Esophagus squamous epithelium (tissue), 5 donors: ENCODE data around the gene PIK3C2G. TPM values are rescaled to one million over a fixed set of nuclear protein-coding genes. Genes with fewer than 3 reads are reported as not detected.

Source experiments
- DNase-seq: peaks from one replicate; lab custom pipeline; 2025; lab: John Stamatoyannopoulos, UW
- H3K27ac ChIP-seq, 4 donors: fragments of 200-600 bp; sonication (generic); one replicate each; pipeline ENCODE4 v1.5.1; 2016 to 2019; ENCODE audit warnings: mild to moderate bottlenecking in 1 of 4
- H3K27me3 ChIP-seq, 4 donors: fragments of 200-600 bp; sonication (generic); 1 replicate in 3 of 4; 2 replicates in 1 of 4; pipeline versions ENCODE4 v1.5.1 to v1.6.0; 2017 to 2021; ENCODE audit warnings: antibody characterized with exemption in 1 of 4
- H3K36me3 ChIP-seq, 3 donors: fragments of 200-600 bp; sonication (generic); one replicate each; pipeline ENCODE4 v1.5.1; 2016 to 2019
- H3K4me1 ChIP-seq, 3 donors: fragments of 200-600 bp; sonication (generic); one replicate each; pipeline ENCODE4 v1.5.1; 2017 to 2019
- H3K4me3 ChIP-seq, 4 donors: fragments of 200-600 bp; sonication (generic); 1 replicate in 3 of 4; 2 replicates in 1 of 4; pipeline ENCODE4 v1.5.1; 2016 to 2019; ENCODE audit warnings: mild to moderate bottlenecking in 2 of 4, moderate library complexity in 1 of 4
- H3K9me3 ChIP-seq, 3 donors: fragments of 200-600 bp; sonication (generic); one replicate each; pipeline ENCODE4 v1.5.1; 2016 to 2019
- POLR2A ChIP-seq, 4 donors: fragments of 450-650 bp; IDR thresholded peaks; one replicate each; pipeline ENCODE4 v1.6.1; 2017; ENCODE audit warnings: antibody characterized with exemption in 4 of 4, mild to moderate bottlenecking in 4 of 4, moderate library complexity in 3 of 4
- WGBS, 2 donors: methylation state at CpG; one replicate each; pipeline ENCODE4 v1.1.5; 2018; 5-methylcytosine and 5-hydroxymethylcytosine counted together
- intact Hi-C: fragments of 100-400 bp; cut with DNase I; formaldehyde crosslinking; loops from one replicate; pipeline ENCODE4 v1.15.0; 2022
- total RNA-seq, 4 donors: library from RNA; depleted of rRNA; stranded (reverse); fragments of >200 nt; gene quantifications; one replicate each; pipeline ENCODE4 v1.1.0, GENCODE V29; 2016
- TF ChIP-seq, protein P1 (sequence below), 6 experiments: fragments of 450-650 bp in 4 of 6; fragments of 200-600 bp in 2 of 6; sonication (generic) in 2 of 6; IDR thresholded peaks; one replicate each; pipeline ENCODE4 v1.5.1; 2016 to 2019; ENCODE audit warnings: antibody characterized with exemption in 6 of 6, mild to moderate bottlenecking in 4 of 6, moderate library complexity in 4 of 6
- donor health status: DM: yes; HTN: yes; CAD: no.

Gene PIK3C2G
- total RNA-seq, 4 donors from 2014 or later: 3.5 to 12.6 (median 7.2) TPM

- TF ChIP-seq, protein P1, sequence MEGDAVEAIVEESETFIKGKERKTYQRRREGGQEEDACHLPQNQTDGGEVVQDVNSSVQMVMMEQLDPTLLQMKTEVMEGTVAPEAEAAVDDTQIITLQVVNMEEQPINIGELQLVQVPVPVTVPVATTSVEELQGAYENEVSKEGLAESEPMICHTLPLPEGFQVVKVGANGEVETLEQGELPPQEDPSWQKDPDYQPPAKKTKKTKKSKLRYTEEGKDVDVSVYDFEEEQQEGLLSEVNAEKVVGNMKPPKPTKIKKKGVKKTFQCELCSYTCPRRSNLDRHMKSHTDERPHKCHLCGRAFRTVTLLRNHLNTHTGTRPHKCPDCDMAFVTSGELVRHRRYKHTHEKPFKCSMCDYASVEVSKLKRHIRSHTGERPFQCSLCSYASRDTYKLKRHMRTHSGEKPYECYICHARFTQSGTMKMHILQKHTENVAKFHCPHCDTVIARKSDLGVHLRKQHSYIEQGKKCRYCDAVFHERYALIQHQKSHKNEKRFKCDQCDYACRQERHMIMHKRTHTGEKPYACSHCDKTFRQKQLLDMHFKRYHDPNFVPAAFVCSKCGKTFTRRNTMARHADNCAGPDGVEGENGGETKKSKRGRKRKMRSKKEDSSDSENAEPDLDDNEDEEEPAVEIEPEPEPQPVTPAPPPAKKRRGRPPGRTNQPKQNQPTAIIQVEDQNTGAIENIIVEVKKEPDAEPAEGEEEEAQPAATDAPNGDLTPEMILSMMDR (IDR thresholded peaks at IDR 0.05): peak in 4 of 6 experiments; percentile 20 to 56 (median 37)
- no peak for TF ChIP-seq POLR2A (IDR thresholded peaks at IDR 0.05)
- no peak overlapping the region for H3K4me3 ChIP-seq
- DNase-seq: no peak
- no peaks in the 10 kb centered on the region for H3K36me3 ChIP-seq
- H3K27me3 ChIP-seq: no peaks in the 10 kb centered on the region
- intact Hi-C loops: no loop called here
- H3K9me3 ChIP-seq: no peaks in the 10 kb centered on the region
- no peaks in the 10 kb centered on the region for H3K4me1 ChIP-seq
- H3K27ac ChIP-seq: no peak overlapping the region
Observed at GRCh38 chr12:18224745-18225144, 36.6 kb upstream of the PIK3C2G start.

- Histone ChIP-seq H3K27ac (no peak overlapping the region), H3K4me1 (no peaks in the 10 kb centered on the region), H3K36me3 (no peaks in the 10 kb centered on the region), H3K9me3 (peaks cover 0 to 6% (median 0%) of the 10 kb centered on the region in 3 donors), H3K4me3 (no peak overlapping the region), H3K27me3 (no peaks in the 10 kb centered on the region)
- intact Hi-C loops: no loop called here
- WGBS, 2 donors: 86 to 92% methylated on average over 1 of the region's 1 CpG
- no peak for TF ChIP-seq POLR2A (IDR thresholded peaks at IDR 0.05)
- TF ChIP-seq, protein P1 (IDR thresholded peaks at IDR 0.05): no peak
- DNase-seq: no peak
Observed at GRCh38 chr12:18239526-18239925, 21.8 kb upstream of the PIK3C2G start.

GRCh38 chr12:18242380-18243089 is 18.8 kb upstream of the PIK3C2G start:
- intact Hi-C loops: no loop called here
- Histone ChIP-seq H3K4me1 (no peaks in the 10 kb centered on the region), H3K36me3 (no peaks in the 10 kb centered on the region), H3K27ac (no peak overlapping the region), H3K9me3 (no peaks in the 10 kb centered on the region), H3K27me3 (no peaks in the 10 kb centered on the region), H3K4me3 (no peak overlapping the region)
- WGBS, 2 donors: 64 to 78% methylated on average over 7 of the region's 7 CpGs
- TF ChIP-seq POLR2A (IDR thresholded peaks at IDR 0.05): no peak
- TF ChIP-seq, protein P1 (IDR thresholded peaks at IDR 0.05): no peak
- no peak for DNase-seq

DNA sequence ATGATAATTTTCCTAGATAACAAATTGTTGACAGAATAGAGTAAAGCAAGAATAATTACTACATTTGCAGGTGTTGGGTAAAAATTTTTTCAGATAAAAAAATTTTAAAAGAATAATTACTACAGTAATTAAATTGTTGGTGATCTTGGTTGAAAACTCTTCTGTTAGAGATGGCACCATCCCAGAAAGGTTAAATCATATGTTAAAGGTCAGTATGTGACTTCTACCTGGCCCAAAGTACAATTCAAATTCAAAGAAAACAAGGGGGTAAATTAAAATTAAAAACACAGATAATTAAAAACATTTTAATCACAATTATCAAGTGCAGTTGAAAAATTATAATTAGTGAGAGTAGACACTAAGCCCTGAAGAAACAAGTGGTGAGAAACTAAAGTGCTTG is 18.1 kb upstream of the PIK3C2G start:
- H3K4me3 ChIP-seq: no peak overlapping the region
- no peaks in the 10 kb centered on the region for H3K4me1 ChIP-seq
- no peaks in the 10 kb centered on the region for H3K27me3 ChIP-seq
- TF ChIP-seq, protein P1 (IDR thresholded peaks at IDR 0.05): no peak
- no peak for TF ChIP-seq POLR2A (IDR thresholded peaks at IDR 0.05)
- H3K36me3 ChIP-seq: no peaks in the 10 kb centered on the region
- DNase-seq: no peak
- H3K9me3 ChIP-seq: no peaks in the 10 kb centered on the region
- intact Hi-C loops: no loop called here
- no peak overlapping the region for H3K27ac ChIP-seq

GRCh38 chr12:18246066-18246465 is 15.3 kb upstream of the PIK3C2G start:
- Histone ChIP-seq H3K4me3 (no peak overlapping the region), H3K36me3 (no peaks in the 10 kb centered on the region), H3K9me3 (no peaks in the 10 kb centered on the region), H3K4me1 (no peaks in the 10 kb centered on the region), H3K27ac (no peak overlapping the region), H3K27me3 (no peaks in the 10 kb centered on the region)
- no peak for DNase-seq
- intact Hi-C loops: no loop called here
- 68 to 79% methylated on average over 1 of the region's 1 CpG for whole genome bisulfite sequencing, 2 donors
- TF ChIP-seq, protein P1 (IDR thresholded peaks at IDR 0.05): no peak
- no peak for TF ChIP-seq POLR2A (IDR thresholded peaks at IDR 0.05)
